ENCODE data around the gene C9orf50. TPM values are rescaled to one million over a fixed set of nuclear protein-coding genes. Genes with fewer than 3 reads are reported as not detected.

C9orf50 gene
- total and polyA plus RNA-seq, 2 experiments from 2014 or later = not detected

DNA sequence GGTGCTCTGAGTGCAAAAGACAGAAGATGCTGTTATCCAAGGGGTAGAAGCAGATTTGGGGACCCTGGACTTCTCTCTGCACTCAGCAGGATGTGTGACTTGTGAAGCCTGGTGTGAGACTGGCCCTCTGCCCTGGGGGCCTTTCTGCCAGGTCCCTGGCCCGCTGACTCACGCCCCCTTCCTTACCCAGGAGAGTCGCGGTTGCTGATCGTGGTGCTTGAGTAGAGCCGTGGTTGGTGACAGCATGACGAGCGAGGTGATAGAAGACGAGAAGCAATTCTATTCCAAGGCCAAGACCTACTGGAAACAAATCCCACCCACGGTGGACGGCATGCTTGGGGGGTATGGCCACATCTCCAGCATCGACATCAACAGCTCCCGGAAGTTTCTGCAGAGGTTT, 11.6 kb upstream of the C9orf50 start:
- H3K4me3 Mint-ChIP-seq = no peak overlapping the region
- H3K36me3 ChIP-seq (ENCODE audit: insufficient read depth) = no peaks in the 10 kb centered on the region; the same call in 1 of the 2 replicates
- H4K20me1 ChIP-seq (replicated peaks; ENCODE audit: insufficient read depth) = peaks cover 68% of the 10 kb centered on the region
- no peaks in the 10 kb centered on the region for H3K9me2 ChIP-seq (ENCODE audit: insufficient read depth)
- TF ChIP-seq EZH2 (IDR thresholded peaks at IDR 0.05; ENCODE audit: low read depth, unreplicated experiment) = no peak
- no peak for TF ChIP-seq REST (IDR thresholded peaks at IDR 0.05; ENCODE audit: unreplicated experiment)
- TF ChIP-seq ZNF462 (CRISPR knock-in tag; IDR thresholded peaks at IDR 0.05) = no peak
- no peak for TF ChIP-seq POLR2AphosphoS5 (IDR thresholded peaks at IDR 0.05; ENCODE audit: low read depth)
- no peak for TF ChIP-seq ZNF331 (CRISPR knock-in tag; IDR thresholded peaks at IDR 0.05; ENCODE audit: low read depth)
- H3K9me3 Mint-ChIP-seq = no peaks in the 10 kb centered on the region
- no peak overlapping the region for H3K4me2 ChIP-seq
- no peak for ATAC-seq
- peaks cover 9% of the 10 kb centered on the region for H3K4me1 ChIP-seq (ENCODE audit: insufficient read depth)
- H3K4me3 ChIP-seq = no peak overlapping the region
- no peak overlapping the region for H3K27ac Mint-ChIP-seq
- peaks cover 50% of the 10 kb centered on the region for H3K36me3 Mint-ChIP-seq (ENCODE audit: low read depth)
- H3K27ac ChIP-seq (ENCODE audit: low read depth) = no peak overlapping the region
- no peak overlapping the region for H2AFZ ChIP-seq
- H3F3A ChIP-seq (replicated peaks; ENCODE audit: low read depth) = peaks cover 2% of the 10 kb centered on the region; the same call in 1 of the 2 replicates
- no peak for DNase-seq (ENCODE audit: low spot score)
- H3K79me2 ChIP-seq (replicated peaks; ENCODE audit: insufficient read depth) = peaks cover 65% of the 10 kb centered on the region
- peaks cover 12% of the 10 kb centered on the region for H3K27me3 Mint-ChIP-seq (ENCODE audit: insufficient read depth, low read depth, poor library complexity)
- H3K4me1 Mint-ChIP-seq = peaks cover 33% of the 10 kb centered on the region
- no peaks in the 10 kb centered on the region for H3K27me3 ChIP-seq (ENCODE audit: insufficient read depth)

All from GM23338 (cell line).